Measurements from ENCODE around the gene DUSP10.
A peak's percentile ranks its signal among the peaks of the same experiment; 100 is the strongest.

Gene DUSP10

DNA sequence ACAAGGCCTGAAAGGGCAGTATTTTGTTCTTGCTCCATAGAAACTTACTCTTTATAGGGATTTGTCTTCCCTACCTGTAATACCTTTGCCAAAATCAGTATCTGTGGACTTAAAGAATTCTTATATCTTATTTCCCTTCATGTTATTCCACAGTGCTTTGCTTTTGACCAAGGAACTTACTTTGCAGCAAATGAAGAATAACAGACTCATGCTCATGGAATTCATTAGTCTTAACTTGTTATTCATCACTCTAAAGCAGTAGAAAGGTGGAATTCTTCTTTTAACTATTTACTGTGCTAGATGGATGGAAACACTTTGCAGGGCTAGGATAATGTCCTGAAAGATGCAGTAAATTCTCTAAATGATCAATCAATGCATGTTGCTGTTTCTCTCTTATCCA is 45.9 kb downstream of the DUSP10 start:
- no peak for DNase-seq (ENCODE audit: low read depth, low spot score)

DNA sequence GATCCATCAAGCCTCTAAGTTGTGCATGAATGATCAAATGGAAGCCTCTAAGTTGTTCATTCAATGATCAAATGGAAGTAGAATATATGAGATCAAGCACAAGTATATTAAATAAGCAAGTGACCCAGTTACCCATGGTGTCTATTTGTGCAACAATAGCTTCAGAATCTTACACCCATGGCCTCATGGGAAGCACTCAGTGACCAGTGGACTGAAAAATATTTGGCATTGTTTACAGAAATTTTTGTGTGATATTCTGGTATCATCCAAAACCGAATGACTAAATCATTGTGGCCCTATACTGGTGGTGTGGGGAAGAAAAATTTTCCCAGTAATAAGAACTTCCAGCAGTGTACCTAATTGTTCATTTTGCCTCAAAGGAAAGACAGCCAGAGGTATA is 46.6 kb downstream of the DUSP10 start:
- DNase-seq (ENCODE audit: low read depth, low spot score): no peak

DNA sequence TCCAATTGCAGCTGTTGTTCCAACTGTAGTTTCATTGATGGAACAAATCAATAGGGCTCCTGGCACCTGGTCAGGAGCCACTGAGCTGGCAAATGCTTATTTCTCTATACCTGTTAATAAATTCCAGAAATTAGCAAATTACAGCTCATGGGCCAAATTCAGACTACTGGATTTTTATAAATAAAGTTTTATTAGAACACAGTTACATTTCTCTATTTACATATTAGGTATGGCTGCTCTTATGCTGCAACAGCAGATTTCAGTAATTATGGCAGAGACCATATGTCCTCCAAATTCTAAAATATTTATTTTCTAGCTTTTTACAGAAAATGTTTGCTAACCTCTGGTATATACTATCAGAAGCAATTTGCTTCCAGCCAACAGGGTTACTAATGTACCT is 47.8 kb downstream of the DUSP10 start:
- no peak for DNase-seq (ENCODE audit: low read depth, low spot score)

DNA sequence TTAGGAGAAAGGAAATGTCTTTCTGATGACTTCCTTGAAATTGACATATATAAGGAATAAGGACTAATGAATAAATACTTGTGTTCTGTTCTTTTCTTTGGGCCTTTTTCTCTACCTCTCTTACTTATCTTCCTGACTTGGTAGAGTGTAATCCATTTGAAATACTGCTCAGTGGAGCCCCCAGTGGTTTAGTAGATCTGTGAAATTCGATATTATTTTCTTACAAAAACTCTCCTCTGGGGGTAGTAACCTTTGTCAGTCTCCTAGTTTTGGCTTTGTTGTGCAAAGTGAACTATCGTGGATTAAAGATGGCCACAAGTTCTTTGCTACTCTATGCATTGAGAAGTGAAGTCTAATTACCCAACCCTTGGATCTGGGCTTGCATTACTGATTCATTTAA is 48.8 kb downstream of the DUSP10 start:
- no peak for DNase-seq (ENCODE audit: low read depth, low spot score)

DNA sequence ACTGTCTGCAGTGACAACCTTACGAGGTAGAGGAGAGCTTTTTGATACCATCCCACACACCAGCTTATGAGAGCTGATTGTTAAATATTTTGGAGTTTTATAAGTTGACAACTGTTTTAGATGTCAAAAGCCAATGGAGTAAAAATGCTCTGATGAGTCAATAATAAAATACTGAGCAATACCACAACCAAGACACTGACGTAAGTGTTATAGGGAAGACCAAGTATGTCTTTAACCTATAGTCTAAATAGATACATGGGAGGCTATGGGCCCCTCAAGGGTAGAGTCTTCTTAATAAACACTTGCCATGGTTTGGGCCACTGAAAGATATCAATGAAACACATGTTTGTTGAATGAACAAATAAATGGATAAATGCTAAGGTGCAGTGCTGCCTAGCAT is 49.2 kb downstream of the DUSP10 start:
- no peak for DNase-seq (ENCODE audit: low read depth, low spot score)

DNA sequence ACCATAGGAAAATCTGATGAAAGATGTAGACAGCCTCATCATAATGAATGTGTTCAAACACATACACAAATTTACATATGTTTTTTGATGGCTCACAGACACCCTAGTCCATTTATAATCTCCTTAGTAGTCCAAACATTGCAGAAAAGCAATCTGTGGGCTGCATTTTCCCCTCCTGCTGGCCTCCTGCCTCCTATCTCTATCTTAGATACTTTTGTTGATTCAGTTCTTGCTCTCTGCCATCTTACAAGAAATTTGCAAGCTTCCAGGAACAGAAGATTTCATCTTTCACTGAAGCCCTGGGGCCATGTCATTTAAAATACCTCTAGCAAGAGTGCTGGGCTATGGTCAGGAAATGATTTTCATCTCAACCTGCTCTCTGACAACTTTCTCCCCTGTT is 50.6 kb downstream of the DUSP10 start:
- DNase-seq (ENCODE audit: low read depth, low spot score): no peak

DNA sequence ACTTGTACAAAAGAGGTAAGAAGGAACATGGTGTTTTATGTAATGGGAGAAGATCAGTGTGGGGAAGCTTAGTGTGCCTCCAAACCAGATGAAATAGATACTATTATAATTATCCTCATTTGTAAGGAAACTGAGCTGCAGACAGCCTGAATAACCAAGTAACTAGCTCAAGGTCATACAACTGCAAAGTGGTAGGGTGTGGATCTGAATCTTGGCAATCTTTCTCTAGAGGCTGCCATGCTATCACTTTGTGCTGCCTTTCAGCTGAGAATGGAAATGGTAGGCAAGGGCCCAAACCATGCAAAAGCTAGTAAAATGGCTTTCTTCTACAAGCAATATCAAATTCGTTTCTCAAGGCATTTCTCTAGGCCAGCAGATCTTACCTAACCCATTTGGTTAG is 51.0 kb downstream of the DUSP10 start:
- DNase-seq (ENCODE audit: low read depth, low spot score): no peak

DNA sequence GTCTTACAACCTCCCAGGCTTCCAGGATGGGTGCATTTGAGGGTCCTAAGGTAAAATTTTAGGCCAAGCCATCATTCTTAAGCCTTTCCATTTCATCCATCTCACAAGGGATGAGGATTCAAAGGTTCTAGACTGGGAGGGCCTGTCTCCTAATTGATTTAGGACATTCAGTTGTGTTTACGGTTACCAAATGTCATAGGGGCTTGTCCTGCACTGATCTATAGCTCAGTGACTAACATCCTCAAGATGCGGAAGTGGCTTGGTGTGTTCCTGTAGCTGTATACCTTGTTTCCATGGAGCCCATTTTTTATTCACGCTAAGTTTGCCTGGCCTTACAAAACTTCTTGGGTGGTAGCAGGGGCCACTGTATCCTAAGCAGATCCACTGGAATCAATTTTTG is 52.8 kb downstream of the DUSP10 start:
- DNase-seq (ENCODE audit: low read depth, low spot score): no peak

DNA sequence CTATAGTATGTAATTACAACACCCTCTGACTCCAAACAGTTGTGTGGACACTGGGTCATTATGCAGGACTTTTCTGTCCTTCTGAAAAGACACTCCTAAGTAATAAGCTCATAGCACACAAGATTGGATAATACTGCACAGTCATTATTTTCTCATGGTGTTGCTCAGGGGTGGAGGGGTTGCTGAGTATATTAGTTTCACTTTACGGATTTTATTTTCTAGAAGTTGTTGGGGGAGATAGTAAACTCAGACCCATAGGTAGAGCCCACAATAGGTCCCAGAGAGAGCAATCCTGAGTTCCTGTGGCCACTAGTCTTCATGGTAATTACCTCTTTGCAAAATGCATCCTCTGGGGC is 53.4 kb downstream of the DUSP10 start:
- DNase-seq (ENCODE audit: low read depth, low spot score): no peak

DNA sequence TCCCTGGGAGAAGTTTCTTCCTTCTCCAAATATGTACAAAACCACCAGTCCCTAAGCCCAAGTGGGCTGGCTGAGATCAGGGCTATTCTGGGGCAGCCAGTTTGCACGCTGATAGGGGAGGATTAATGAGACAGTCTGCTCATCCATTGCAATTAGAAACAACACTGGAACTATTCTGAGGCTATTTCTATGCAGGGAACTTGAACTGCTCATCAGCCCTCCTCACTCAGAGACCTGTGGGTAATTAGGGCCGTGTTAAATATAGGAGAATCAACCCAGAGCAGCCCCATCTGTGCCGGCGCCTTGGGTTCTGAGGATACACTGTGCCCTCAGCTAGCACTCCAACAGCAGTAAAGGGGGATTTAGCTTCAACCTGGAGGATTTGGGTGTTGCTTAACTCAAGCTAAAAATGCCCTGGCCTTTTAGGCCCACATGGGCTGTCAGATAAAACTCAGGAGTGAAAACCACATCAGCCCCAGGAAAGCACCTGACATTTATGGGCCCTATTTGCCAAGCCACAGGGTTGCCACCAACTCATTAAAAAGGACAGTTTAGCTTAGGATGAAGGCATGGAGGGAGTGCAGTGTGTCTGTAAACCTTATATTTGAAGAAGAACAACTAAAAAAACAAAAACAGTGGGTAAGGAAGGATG is 53.9 kb downstream of the DUSP10 start:
- no peak for DNase-seq (ENCODE audit: low read depth, low spot score)

DNA sequence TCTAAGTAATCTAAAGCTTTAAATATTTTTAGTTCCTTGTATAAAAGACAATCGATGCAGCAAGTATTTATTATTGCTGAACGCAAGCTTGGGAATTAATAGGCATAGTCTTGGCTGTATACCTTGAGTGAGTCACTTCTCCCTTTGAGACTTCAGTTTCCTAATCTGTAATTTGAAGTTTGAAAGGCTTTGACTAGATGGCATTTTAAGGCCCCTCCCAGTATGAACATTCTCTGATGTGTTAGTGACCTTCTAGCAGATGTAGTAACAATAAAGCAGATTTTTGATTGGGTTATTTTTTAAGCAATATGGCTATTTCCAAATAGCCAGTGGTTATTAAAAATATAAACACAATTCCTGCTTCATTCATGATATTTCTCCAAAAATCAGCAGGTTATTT is 58.2 kb downstream of the DUSP10 start:
- DNase-seq (ENCODE audit: low read depth, low spot score): no peak

DNA sequence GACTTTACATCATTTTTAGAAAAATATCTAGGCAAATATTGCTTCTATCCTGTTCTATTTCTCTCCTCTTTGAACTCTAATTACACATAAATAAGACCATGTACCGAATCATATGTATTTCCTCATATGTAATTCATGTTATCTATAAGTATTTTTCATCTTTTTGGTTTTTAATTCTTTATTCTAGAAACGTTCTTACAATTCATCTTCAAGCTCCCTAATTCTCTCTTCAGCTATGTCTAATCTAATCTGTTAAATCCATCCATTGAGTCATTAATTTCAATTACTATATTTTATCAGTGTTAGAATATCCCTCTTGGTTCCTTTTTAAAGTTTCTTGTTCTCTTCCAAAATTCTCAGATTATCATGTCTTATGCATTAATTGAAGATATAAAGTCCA is 61.8 kb downstream of the DUSP10 start:
- DNase-seq (ENCODE audit: low read depth, low spot score): no peak

DNA sequence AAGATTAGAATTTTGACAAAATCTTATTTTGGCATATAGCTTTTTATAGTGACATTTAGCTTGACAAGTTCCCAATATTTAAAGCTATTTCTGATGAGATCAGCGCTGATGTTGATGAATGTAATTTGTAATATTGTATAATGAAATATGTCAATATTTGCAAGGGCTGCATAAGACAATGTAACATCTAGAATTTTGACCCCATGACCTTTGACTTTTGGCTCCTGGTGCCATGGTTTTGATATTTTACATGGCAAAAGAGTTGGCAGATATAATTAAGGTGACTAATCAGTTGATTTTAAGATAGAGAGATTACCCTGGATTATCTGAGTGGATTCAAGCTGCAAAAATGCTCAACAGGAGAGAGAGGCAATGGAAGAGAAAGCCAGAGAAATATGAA is 63.9 kb downstream of the DUSP10 start:
- no peak for DNase-seq (ENCODE audit: low read depth, low spot score)

DNA sequence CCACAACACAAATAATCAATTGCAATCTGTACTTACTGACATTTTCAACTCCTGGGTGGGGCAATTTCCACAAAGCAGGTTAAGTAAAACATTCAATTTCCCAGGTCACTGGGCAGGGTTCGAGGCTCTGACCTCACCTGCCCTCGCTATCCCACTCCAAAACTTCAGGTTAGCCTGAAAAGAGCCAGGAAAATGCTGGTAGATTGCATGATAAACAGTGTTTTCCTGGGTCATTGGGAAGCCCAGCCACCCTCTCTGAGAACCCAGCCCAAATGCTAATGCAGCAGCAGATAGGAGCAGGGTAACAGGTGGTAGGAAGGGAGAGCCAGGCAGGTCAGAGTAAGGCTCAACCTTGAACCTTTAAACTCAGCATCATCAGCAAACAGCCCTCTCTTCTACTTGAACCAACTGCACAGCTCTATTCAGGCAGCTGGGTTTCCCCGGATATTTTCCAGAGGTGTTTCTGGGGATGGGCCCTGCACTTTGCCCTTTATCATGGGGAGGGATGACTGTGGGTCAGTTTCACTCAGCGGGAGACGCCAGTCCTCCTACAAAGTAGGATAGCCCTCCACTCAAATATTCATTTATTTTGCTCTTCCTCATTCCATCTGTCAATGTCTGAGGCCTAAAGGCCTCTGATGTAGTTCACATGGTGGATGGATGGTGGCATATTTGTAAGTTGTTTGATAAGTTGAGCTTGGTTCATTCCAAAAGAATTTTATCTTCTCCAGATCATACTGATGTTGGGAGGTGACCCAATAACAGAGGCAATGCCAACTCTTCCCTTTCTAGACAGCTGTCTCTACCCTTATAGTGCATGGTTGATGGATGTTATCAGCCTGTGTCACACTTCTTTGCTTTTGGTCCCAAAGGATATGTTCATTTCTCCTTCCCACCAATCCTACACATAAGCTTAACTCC is 65.7 kb downstream of the DUSP10 start:
- no peak for DNase-seq (ENCODE audit: low read depth, low spot score)

DNA sequence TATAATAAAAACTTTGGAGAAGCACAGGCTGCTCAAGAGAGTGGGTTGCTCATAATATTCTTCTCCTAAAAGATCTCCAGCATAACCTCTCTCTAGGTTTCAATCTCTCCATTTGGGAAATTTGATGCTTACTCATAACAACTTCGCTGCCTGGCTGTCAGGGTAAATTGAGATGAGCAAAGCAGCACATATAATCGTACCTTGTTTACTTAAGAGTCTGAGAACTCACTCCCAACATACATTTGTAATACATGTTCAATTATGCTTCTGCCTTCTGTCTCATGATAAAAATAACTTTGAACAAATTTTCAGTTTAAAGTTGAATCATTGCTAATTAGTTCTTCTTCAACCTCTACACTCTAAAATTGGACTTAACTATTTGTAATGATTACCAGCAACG is 68.9 kb downstream of the DUSP10 start:
- DNase-seq (ENCODE audit: low read depth, low spot score): no peak

DNA sequence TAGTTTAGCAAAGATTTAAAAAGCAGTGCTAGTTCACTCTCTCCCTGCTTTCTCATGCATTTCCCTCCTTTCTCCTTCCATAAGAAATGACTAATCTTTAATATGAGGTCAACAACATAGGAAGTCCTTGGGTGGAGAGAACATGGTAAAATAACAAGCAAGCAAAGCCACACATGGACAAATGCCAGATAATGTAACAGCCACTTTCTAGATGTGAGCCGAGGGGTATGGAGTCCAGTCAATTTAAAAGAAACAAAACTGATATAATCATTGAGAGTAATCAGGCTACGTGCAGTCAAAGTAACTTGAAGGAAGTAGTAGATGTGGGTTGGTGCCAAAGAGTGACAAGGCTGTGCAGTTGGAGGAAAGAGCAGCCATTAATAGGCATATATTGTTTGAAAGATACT is 69.6 kb downstream of the DUSP10 start:
- DNase-seq (ENCODE audit: low read depth, low spot score): peak; percentile 65

DNA sequence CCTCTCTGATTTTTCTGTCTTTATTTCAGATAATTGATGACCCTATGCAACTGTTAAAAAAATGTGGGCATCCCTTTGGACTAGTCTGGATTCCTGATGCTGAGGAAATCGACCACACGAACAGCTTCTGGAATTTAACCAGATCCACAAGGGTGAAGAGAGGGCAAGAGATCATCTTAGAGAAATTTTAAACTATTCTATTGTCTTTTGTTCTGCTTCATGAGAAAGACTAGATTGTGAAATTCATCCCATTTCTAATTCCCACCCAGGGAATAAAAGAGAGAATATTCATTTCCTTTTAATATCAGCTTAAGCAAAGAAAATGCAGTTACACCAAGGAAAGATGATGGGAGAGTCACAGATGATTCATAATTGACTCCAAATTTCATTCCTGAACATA is 71.8 kb downstream of the DUSP10 start:
- no peak for DNase-seq (ENCODE audit: low read depth, low spot score)

DNA sequence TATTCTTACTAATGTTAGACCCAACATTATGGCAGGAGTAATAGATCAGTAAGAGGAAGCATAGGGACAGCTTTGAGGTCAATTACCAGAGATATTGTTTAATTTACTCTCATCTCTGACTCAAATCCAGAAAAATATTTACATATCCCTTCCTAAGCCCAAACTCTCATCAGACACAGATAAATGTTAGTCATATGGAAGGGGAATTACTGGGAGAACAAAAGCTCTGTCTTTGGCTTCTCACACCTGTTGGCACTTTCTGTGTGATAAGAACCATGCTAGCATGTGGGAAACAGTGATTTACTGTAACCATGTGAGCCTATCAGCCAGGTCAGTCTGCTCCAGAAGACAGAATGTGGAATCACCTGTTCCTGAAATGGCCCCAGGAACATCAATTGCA is 72.4 kb downstream of the DUSP10 start:
- DNase-seq (ENCODE audit: low read depth, low spot score): no peak

DNA sequence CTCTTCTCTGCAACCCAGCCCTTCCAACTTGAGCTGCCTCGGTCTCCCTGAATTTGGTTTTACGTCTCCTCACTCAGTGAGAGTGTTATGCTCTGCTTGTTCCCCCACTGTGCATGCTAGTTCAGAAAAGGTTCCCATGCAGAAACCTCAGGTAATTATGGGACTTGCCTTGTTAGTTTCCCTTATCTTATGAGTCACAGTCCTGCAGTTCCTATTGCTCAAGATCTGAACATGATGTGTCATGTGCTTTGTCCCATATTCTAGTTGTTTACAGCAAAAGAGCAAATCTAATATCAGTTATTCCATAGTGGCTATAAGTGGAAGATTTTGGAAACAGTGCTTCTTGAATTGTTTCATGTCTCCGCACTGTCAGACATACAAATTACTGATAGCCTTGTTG is 74.4 kb downstream of the DUSP10 start:
- no peak for DNase-seq (ENCODE audit: low read depth, low spot score)

DNA sequence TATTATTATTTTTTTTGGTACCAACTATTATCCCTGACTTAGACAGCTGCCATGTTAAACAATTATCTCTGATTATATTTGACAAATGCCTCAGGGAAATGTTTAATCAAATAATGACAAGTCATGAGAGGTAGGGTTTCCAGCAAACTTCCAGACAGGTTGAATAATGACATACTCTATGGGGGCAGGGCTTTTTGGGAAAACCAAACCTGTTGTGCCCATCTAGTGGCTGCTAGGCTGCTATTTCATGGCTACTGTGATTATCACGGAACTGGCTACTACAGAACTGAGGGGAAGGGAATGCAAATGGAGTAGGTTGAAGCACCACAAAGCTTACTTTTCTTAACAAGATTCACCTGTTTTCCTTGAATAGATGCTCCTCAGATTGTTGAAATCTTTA is 77.6 kb downstream of the DUSP10 start:
- DNase-seq (ENCODE audit: low read depth, low spot score): no peak

DNA sequence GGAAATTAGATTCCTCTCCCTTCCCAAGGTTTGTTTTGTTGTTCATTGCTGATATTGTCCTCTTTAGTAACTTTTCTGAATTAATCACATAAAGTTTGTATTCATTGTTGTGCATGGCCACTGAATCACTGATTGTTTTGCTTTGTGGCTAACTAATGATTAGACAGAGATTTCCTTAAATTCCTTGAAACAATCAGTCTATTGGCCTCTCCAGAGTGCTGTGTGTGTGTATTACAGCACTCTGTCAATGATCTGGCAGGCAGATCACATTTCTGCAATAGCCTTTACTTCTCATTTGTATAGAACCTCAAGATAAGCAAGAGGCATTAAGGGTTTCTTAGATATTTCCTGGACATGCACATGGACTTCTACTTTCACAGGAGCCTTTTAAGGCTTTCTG is 78.6 kb downstream of the DUSP10 start:
- no peak for DNase-seq (ENCODE audit: low read depth, low spot score)

DNA sequence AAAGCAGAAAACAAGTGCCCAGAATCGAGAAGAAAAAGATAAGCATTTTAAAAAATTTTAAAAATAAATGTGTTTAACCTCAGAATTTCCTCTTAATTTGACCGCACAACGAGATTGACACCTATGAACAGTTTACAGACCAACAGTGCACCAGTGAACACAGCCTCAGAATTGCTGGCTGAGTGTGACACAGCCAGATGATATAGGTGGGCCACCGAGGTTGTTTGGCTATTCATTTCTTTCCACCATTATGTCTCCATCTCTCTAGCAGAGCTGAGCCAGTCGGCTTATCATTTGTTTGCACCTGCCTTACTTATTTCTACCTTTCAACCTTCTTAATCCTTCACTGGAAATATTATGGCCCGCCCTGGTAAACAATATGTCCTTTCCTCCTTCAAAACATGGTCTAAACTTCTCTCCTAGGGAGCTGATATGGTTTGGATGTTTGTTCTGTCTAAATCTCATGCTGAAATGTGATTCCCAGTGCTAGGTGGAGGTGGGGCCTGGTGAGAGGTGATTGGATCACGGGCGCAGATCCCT is 86.1 kb downstream of the DUSP10 start:
- no peak for DNase-seq (ENCODE audit: low read depth, low spot score)
